OCI-LY7 (cell line): ENCODE measurements around the gene CRHBP. TPM values are rescaled to one million over a fixed set of nuclear protein-coding genes. Genes with fewer than 3 reads are reported as not detected.
A peak's percentile ranks its signal among the peaks of the same experiment; 100 is the strongest.

Source experiments
- BruUV-seq: library from RNA; stranded (reverse); fragments of 400-500 nt; replicated peaks from 2 replicates; lab custom pipeline; 2021; lab: Mats Ljungman, UMichigan
- CTCF ChIA-PET: fragments of 300-600 bp; sonication (Branson Sonifier 250); formaldehyde crosslinking; loops from one replicate; lab custom pipeline; 2022; ENCODE audit warnings: antibody characterized with exemption; ENCODE audit not compliant: unreplicated experiment; lab: Charles Lee
- POLR2A ChIA-PET: fragments of 300-600 bp; sonication (Branson Sonifier 250); formaldehyde crosslinking; loops from one replicate; lab custom pipeline; 2022; ENCODE audit warnings: antibody characterized with exemption; lab: Charles Lee
- DNase-seq: peaks from one replicate; pipeline ENCODE4 v3.0.0-alpha.2; 2015; ENCODE audit warnings: low spot score
- H2AFZ ChIP-seq: fragments of 200-600 bp; sonication (generic), shearing (Covaris generic); 2 replicates; pipeline ENCODE4 v1.6.1; 2014; ENCODE audit warnings: mild to moderate bottlenecking, antibody characterized with exemption, low read length, moderate library complexity
- H3K27ac ChIP-seq: fragments of 200-600 bp; sonication (generic); 2 replicates; pipeline ENCODE4 v1.5.1; 2014; ENCODE audit warnings: mixed run types, low read depth, mild to moderate bottlenecking, moderate library complexity, low read length, inconsistent platforms; ENCODE audit not compliant: poor library complexity, severe bottlenecking
- H3K36me3 ChIP-seq: fragments of 200-600 bp; sonication (generic); 2 replicates; pipeline ENCODE4 v1.6.1; 2014; ENCODE audit warnings: mild to moderate bottlenecking, antibody characterized with exemption, low read length, moderate library complexity, mixed read lengths; ENCODE audit not compliant: insufficient read depth
- H3K4me1 ChIP-seq: fragments of 200-600 bp; sonication (generic); 2 replicates; pipeline ENCODE4 v1.5.1; 2014; ENCODE audit warnings: mild to moderate bottlenecking, low read length; ENCODE audit not compliant: insufficient read depth, poor library complexity, severe bottlenecking
- H3K4me2 ChIP-seq: fragments of 200-600 bp; sonication (generic); 2 replicates; pipeline ENCODE4 v1.6.1; 2014; ENCODE audit warnings: mild to moderate bottlenecking, low read length
- H3K4me3 ChIP-seq: fragments of 200-600 bp; sonication (generic); 2 replicates; pipeline ENCODE4 v1.5.1; 2014; ENCODE audit warnings: mild to moderate bottlenecking, low read depth, low read length; ENCODE audit not compliant: poor library complexity, severe bottlenecking
- H3K79me2 ChIP-seq: fragments of 200-600 bp; sonication (generic); 2 replicates; pipeline ENCODE4 v1.6.1; 2016; ENCODE audit warnings: low read depth, mild to moderate bottlenecking, low read length, moderate library complexity, mixed read lengths; ENCODE audit not compliant: insufficient read depth
- H3K9me2 ChIP-seq: fragments of 200-600 bp; sonication (generic); 2 replicates; pipeline ENCODE4 v1.6.1; 2016; ENCODE audit warnings: mild to moderate bottlenecking, low read length, mixed read lengths; ENCODE audit not compliant: insufficient read depth
- H3K9me3 ChIP-seq: fragments of 200-600 bp; sonication (generic); 2 replicates; pipeline ENCODE4 v1.6.1; 2014; ENCODE audit warnings: mild to moderate bottlenecking, mixed run types, low read length, mixed read lengths
- H4K20me1 ChIP-seq: fragments of 200-600 bp; sonication (generic); 2 replicates; pipeline ENCODE4 v1.6.1; 2014; ENCODE audit warnings: mild to moderate bottlenecking, antibody characterized with exemption, low read length, moderate library complexity, mixed read lengths; ENCODE audit not compliant: insufficient read depth
- EZH2phosphoT487 ChIP-seq: fragments of 200-600 bp; sonication (generic); IDR thresholded peaks from 2 replicates; pipeline ENCODE4 v1.6.1; 2018; ENCODE audit warnings: low read depth, borderline replicate concordance, mild to moderate bottlenecking, mixed run types, antibody characterized with exemption, low read length, moderate library complexity, mixed read lengths
- intact Hi-C: fragments of 100-400 bp; cut with micrococcal nuclease; formaldehyde crosslinking; loops from one replicate; pipeline ENCODE4 v1.10.0; 2022; ENCODE audit not compliant: unreplicated experiment
- total RNA-seq, 2 experiments: library from RNA; depleted of rRNA in 1 of 2; stranded (reverse); fragments of >200 nt in 1 of 2; shearing (Covaris generic) in 1 of 2; gene quantifications; 2 replicates each; pipeline ENCODE4 v1.2.3, GENCODE V29; 2014 to 2022
- TF ChIP-seq, protein P1 (sequence below): fragments of 200-600 bp; sonication (generic); conservative IDR thresholded peaks from 2 replicates; pipeline ENCODE4 v1.5.1; 2014; ENCODE audit warnings: mild to moderate bottlenecking, antibody characterized with exemption, low read length, moderate library complexity, mixed read lengths

CRHBP gene
- total RNA-seq, 2 experiments from 2014 or later = 40.3 to 41.6 TPM

DNA sequence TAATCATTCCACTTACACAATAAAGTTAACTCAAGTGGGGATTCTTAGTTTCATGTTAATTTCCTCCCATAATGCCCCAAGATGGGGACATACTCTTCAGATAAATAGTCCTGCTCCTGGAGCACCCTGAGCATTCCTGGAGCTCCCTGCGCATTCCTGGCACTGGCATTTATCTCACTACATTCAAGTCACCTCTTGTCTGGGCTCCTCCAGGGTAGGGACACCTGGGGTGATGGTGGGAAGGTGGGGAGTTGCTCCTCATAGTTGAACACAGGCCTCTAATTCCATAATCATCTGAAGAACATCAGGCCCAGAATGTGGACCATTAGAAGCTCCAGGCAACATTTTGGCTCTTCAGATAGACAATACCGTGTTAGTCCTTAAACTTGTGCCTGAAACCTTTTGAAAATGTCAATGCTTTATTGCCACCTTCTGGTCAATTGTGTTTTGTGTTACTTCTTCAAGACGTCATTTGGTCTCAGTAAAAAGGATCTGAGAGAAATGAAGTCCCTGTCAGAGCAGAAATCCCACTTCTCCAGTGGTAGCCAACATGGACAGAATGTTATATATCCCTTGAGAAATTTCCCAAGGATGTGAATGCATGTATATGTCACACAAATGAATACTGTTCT, 63.2 kb downstream of the CRHBP start:
- Histone ChIP-seq H2AFZ (no peak overlapping the region), H3K4me1 (peaks cover 4% of the 10 kb centered on the region), H3K9me2 (no peaks in the 10 kb centered on the region), H3K9me3 (no peaks in the 10 kb centered on the region), H3K79me2 (no peaks in the 10 kb centered on the region), H3K4me3 (no peak overlapping the region), H3K36me3 (no peaks in the 10 kb centered on the region), H3K27ac (no peak overlapping the region), H3K4me2 (no peak overlapping the region), H4K20me1 (no peaks in the 10 kb centered on the region)
- BruUV-seq = no TSS peak
- TF ChIP-seq, protein P1, sequence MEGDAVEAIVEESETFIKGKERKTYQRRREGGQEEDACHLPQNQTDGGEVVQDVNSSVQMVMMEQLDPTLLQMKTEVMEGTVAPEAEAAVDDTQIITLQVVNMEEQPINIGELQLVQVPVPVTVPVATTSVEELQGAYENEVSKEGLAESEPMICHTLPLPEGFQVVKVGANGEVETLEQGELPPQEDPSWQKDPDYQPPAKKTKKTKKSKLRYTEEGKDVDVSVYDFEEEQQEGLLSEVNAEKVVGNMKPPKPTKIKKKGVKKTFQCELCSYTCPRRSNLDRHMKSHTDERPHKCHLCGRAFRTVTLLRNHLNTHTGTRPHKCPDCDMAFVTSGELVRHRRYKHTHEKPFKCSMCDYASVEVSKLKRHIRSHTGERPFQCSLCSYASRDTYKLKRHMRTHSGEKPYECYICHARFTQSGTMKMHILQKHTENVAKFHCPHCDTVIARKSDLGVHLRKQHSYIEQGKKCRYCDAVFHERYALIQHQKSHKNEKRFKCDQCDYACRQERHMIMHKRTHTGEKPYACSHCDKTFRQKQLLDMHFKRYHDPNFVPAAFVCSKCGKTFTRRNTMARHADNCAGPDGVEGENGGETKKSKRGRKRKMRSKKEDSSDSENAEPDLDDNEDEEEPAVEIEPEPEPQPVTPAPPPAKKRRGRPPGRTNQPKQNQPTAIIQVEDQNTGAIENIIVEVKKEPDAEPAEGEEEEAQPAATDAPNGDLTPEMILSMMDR = peak; percentile 81
- TF ChIP-seq EZH2phosphoT487 = no peak
- intact Hi-C loops = loop anchor here (1.0 to 10.0 kb wide), 2 partner anchors 148 to 411 kb away; no protein-coding TSS in a partner anchor
- peak; percentile 77 for DNase-seq
- ChIA-PET POLR2A (interaction anchor here (1.5 to 3.4 kb wide), 4 partner anchors 9 to 145 kb away, joined by 3 to 11 read pairs (median 4); partner anchors contain the start of gene AGGF1), CTCF (interaction anchor here (0.6 to 1.2 kb wide), 3 partner anchors 142 to 146 kb away, joined by 3 to 4 read pairs (median 3); no protein-coding TSS in a partner anchor)

DNA sequence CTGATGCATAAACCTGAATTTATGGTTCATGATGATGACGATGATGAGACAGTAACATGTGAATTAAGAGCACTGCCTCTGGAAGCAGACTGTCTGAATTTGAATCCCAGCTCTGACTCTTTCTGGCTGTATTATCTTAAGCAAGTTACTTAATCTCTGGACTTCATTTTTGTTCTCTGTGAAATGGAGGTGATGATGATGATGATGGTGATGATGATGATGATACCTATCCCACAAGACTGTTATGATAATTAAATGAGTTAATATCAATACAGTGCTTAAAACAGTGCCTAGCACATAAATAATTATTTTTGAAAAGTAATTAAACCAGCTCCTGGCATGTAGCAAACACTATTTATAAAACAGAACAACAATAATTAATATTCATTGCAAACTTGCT, 64.1 kb downstream of the CRHBP start:
- Histone ChIP-seq H3K27ac (no peak overlapping the region), H2AFZ (no peak overlapping the region), H3K9me2 (no peaks in the 10 kb centered on the region), H3K4me3 (no peak overlapping the region), H3K36me3 (no peaks in the 10 kb centered on the region; the same call in 1 of the 2 replicates), H4K20me1 (no peaks in the 10 kb centered on the region), H3K79me2 (no peaks in the 10 kb centered on the region), H3K9me3 (no peaks in the 10 kb centered on the region), H3K4me1 (peaks cover 4% of the 10 kb centered on the region), H3K4me2 (no peak overlapping the region)
- ChIA-PET CTCF (no interaction called here), POLR2A (interaction anchor here (1.5 to 3.4 kb wide), 4 partner anchors 10 to 146 kb away, joined by 3 to 11 read pairs (median 4); partner anchors contain the start of gene AGGF1)
- intact Hi-C loops = loop anchor here (1.0 to 10.0 kb wide), 2 partner anchors 149 to 412 kb away; no protein-coding TSS in a partner anchor
- TF ChIP-seq, protein P1 = no peak
- no peak for TF ChIP-seq EZH2phosphoT487
- DNase-seq = no peak
- BruUV-seq = no TSS peak
